ENCODE results near the gene LAMA2.

- no peak for TF ChIP-seq CTCF (conservative IDR thresholded peaks at IDR 0.05 in 1 of 2, IDR thresholded peaks at IDR 0.05 in 1 of 2; ENCODE audit: low read depth in 1 of 2, low read length in 2 of 2)
- no peak for TF ChIP-seq EZH2 (IDR thresholded peaks at IDR 0.05; ENCODE audit: low read length, missing control alignments)
These were observed 108.0 kb downstream of the LAMA2 start for GRCh38 chr6:128990915-128991314.

All from fibroblast of lung (primary cell).